HCT116 (cell line): ENCODE data around the gene SLC50A1. TPM values are rescaled to one million over a fixed set of nuclear protein-coding genes. Genes with fewer than 3 reads are reported as not detected.

ENCODE experiments used
- ATAC-seq: fragments of 200-7000 bp; cut with Tn5 transposase; 2 replicates; pipeline ENCODE4 v1.9.1; 2020; ENCODE audit warnings: mild to moderate bottlenecking, moderate library complexity
- BruUV-seq: library from RNA; stranded (reverse); fragments of 400-500 nt; replicated peaks from 2 replicates; lab custom pipeline; 2021; lab: Mats Ljungman, UMichigan
- CTCF ChIA-PET: fragments of 300-600 bp; sonication (Branson Sonifier 250); formaldehyde crosslinking; loops from one replicate; lab custom pipeline; 2021; ENCODE audit warnings: antibody characterized with exemption; lab: Charles Lee
- POLR2A ChIA-PET: fragments of 300-600, 350-600 bp; sonication (Branson Sonifier 250); formaldehyde crosslinking; loops from one replicate; lab custom pipeline; 2021; ENCODE audit warnings: antibody characterized with exemption; lab: Charles Lee
- RAD21 ChIA-PET, 2 experiments: fragments of 300-600 bp; sonication (Branson Sonifier 250); formaldehyde crosslinking; loops; one replicate each; lab custom pipeline; 2023; ENCODE audit warnings: low total read pairs in 2 of 2; ENCODE audit not compliant: uncharacterized antibody in 2 of 2, unreplicated experiment in 2 of 2, low non-redundant PET in 1 of 2; lab: Charles Lee
- DNase-seq: peaks from one replicate; pipeline ENCODE4 v3.0.0-alpha.2; 2010; ENCODE audit warnings: low read depth, low spot score
- H2AFZ ChIP-seq: fragments of 200-600 bp; shearing (Covaris generic), sonication (generic); 2 replicates; pipeline ENCODE4 v1.6.1; 2017; ENCODE audit warnings: low read depth, mixed run types, mixed read lengths, antibody characterized with exemption, low read length; ENCODE audit not compliant: poor library complexity, severe bottlenecking
- H3K27ac ChIP-seq: 2 replicates; pipeline ENCODE4 v1.5.1; 2012; ENCODE audit warnings: low read depth, low read length
- H3K27me3 ChIP-seq: fragments of 200-600 bp; sonication (generic); 2 replicates; pipeline ENCODE4 v1.6.1; 2016; ENCODE audit warnings: mixed run types, low read length, mixed read lengths; ENCODE audit not compliant: insufficient read depth
- H3K36me3 ChIP-seq, 2 experiments: fragments of 200-500 bp in 1 of 2; fragments of 200-600 bp in 1 of 2; sonication (Bioruptor generic) in 1 of 2; sonication (generic) in 1 of 2; 2 replicates each; pipeline versions ENCODE4 v1.5.1 to v1.6.1; 2014 to 2016; ENCODE audit warnings: low read length in 2 of 2, inconsistent platforms in 1 of 2, mixed read lengths in 1 of 2, mixed run types in 1 of 2; ENCODE audit not compliant: insufficient read depth in 2 of 2, control insufficient read depth in 1 of 2
- H3K4me1 ChIP-seq, 2 experiments: fragments of 200-600 bp in 1 of 2; sonication (generic) in 1 of 2; 2 replicates each; pipeline versions ENCODE4 v1.5.1 to v1.6.1; 2012 to 2017; ENCODE audit warnings: low read length in 2 of 2, inconsistent platforms in 1 of 2, mild to moderate bottlenecking in 1 of 2, mixed read lengths in 1 of 2, mixed run types in 1 of 2, moderate library complexity in 1 of 2; ENCODE audit not compliant: insufficient read depth in 2 of 2, control insufficient read depth in 1 of 2
- H3K4me2 ChIP-seq: fragments of 200-600 bp; sonication (generic); 2 replicates; pipeline ENCODE4 v1.6.1; 2017; ENCODE audit warnings: mixed run types, low read length, mixed read lengths
- H3K4me3 ChIP-seq, 2 experiments: fragments of 200-600 bp in 1 of 2; sonication (generic) in 1 of 2; replicated peaks in 1 of 2; 2 replicates each; pipeline ENCODE4 v1.5.1; 2011 to 2016; ENCODE audit warnings: low read length in 2 of 2, control low read depth in 1 of 2, low read depth in 1 of 2, mild to moderate bottlenecking in 1 of 2, mixed read lengths in 1 of 2, mixed run types in 1 of 2
- H3K79me2 ChIP-seq: fragments of 200-600 bp; sonication (generic); 2 replicates; pipeline ENCODE4 v1.6.1; 2017; ENCODE audit warnings: mild to moderate bottlenecking, mixed run types, low read length, moderate library complexity, mixed read lengths; ENCODE audit not compliant: insufficient read depth
- H3K9ac ChIP-seq: fragments of 200-600 bp; sonication (generic); 2 replicates; pipeline ENCODE4 v1.6.1; 2016; ENCODE audit warnings: low read length, mixed read lengths
- H3K9me2 ChIP-seq: fragments of 200-600 bp; sonication (generic), shearing (Covaris generic); 2 replicates; pipeline ENCODE4 v1.6.1; 2017; ENCODE audit warnings: mixed run types, mild to moderate bottlenecking, moderate library complexity; ENCODE audit not compliant: insufficient read depth
- H3K9me3 ChIP-seq, 2 experiments: fragments of 200-500 bp in 1 of 2; fragments of 200-600 bp in 1 of 2; sonication (Bioruptor generic) in 1 of 2; sonication (generic) in 1 of 2; 2 replicates each; pipeline ENCODE4 v1.6.1; 2014 to 2017; ENCODE audit warnings: low read length in 2 of 2, mixed read lengths in 2 of 2, inconsistent platforms in 1 of 2, low read depth in 1 of 2, mild to moderate bottlenecking in 1 of 2, mixed run types in 1 of 2, moderate library complexity in 1 of 2; ENCODE audit not compliant: control insufficient read depth in 1 of 2, insufficient read depth in 1 of 2
- H4K20me1 ChIP-seq: fragments of 200-600 bp; sonication (generic), shearing (Covaris generic); 2 replicates; pipeline ENCODE4 v1.6.1; 2017; ENCODE audit warnings: mixed run types, mild to moderate bottlenecking, moderate library complexity; ENCODE audit not compliant: insufficient read depth
- CBX3 ChIP-seq: IDR thresholded peaks from 2 replicates; pipeline ENCODE4 v1.6.1; 2012; ENCODE audit warnings: low read depth
- CEBPB ChIP-seq: IDR thresholded peaks from 2 replicates; pipeline ENCODE4 v1.6.1; 2012; ENCODE audit warnings: low read depth
- CTCF ChIP-seq, 3 experiments: fragments of 200-600 bp in 1 of 3; sonication (generic) in 1 of 3; IDR thresholded peaks in 2 of 3; conservative IDR thresholded peaks in 1 of 3; 2 replicates each; pipeline ENCODE4 v1.5.1; 2012 to 2017; ENCODE audit warnings: low read depth in 2 of 3, low read length in 2 of 3, antibody characterized with exemption in 1 of 3, borderline replicate concordance in 1 of 3, control low read depth in 1 of 3, mild to moderate bottlenecking in 1 of 3, mixed read lengths in 1 of 3, mixed run types in 1 of 3, moderate library complexity in 1 of 3; ENCODE audit not compliant: insufficient read depth in 1 of 3
- EGR1 ChIP-seq: IDR thresholded peaks from 2 replicates; pipeline ENCODE4 v1.6.1; 2012; ENCODE audit warnings: low read depth
- ELF1 ChIP-seq: IDR thresholded peaks from 2 replicates; pipeline ENCODE4 v1.6.1; 2012; ENCODE audit warnings: low read depth, borderline replicate concordance
- EZH2phosphoT487 ChIP-seq: fragments of 200-600 bp; IDR thresholded peaks from 2 replicates; pipeline ENCODE4 v1.6.1; 2018; ENCODE audit warnings: antibody characterized with exemption, borderline replicate concordance
- FOSL1 ChIP-seq: IDR thresholded peaks from 2 replicates; pipeline ENCODE4 v1.6.1; 2012; ENCODE audit warnings: low read depth
- JUND ChIP-seq: IDR thresholded peaks from 2 replicates; pipeline ENCODE4 v1.6.1; 2012
- RAD21 ChIP-seq: IDR thresholded peaks from 2 replicates; pipeline ENCODE4 v1.6.1; 2012; ENCODE audit warnings: low read depth, mild to moderate bottlenecking
- SIN3A ChIP-seq: IDR thresholded peaks from 2 replicates; pipeline ENCODE4 v1.6.1; 2012; ENCODE audit warnings: low read depth
- SP1 ChIP-seq: IDR thresholded peaks from 2 replicates; pipeline ENCODE4 v1.6.1; 2012; ENCODE audit warnings: low read depth
- TCF7L2 ChIP-seq: IDR thresholded peaks from 2 replicates; pipeline ENCODE4 v1.7.0; 2011; ENCODE audit warnings: borderline replicate concordance, inconsistent platforms; ENCODE audit not compliant: insufficient read depth, insufficient read length; ENCODE audit errors: extremely low read depth
- ZFX ChIP-seq: fragments of 450-650 bp; IDR thresholded peaks from 2 replicates; pipeline ENCODE4 v1.6.1; 2017
- ZNF274 ChIP-seq: fragments of 200-500 bp; sonication (Bioruptor generic); IDR thresholded peaks from 2 replicates; pipeline ENCODE4 v1.6.1; 2014; ENCODE audit warnings: mild to moderate bottlenecking, low read depth, low read length, inconsistent platforms
- intact Hi-C: fragments of 100-400 bp; cut with micrococcal nuclease; formaldehyde crosslinking; loops from 2 replicates; pipeline ENCODE4 v1.10.0; 2022
- total RNA-seq: library from RNA; stranded (reverse); gene quantifications from one replicate; pipeline ENCODE4 v1.2.1, GENCODE V29; 2021; ENCODE audit not compliant: unreplicated experiment
- TF ChIP-seq, protein P1 (sequence below): IDR thresholded peaks from 2 replicates; pipeline ENCODE4 v1.6.1; 2012; ENCODE audit warnings: low read depth
- TF ChIP-seq, protein P2 (sequence below): IDR thresholded peaks from 2 replicates; pipeline ENCODE4 v1.6.1; 2012

SLC50A1 gene
- total RNA-seq, 1 experiment from 2014 or later: 49.9 TPM

DNA sequence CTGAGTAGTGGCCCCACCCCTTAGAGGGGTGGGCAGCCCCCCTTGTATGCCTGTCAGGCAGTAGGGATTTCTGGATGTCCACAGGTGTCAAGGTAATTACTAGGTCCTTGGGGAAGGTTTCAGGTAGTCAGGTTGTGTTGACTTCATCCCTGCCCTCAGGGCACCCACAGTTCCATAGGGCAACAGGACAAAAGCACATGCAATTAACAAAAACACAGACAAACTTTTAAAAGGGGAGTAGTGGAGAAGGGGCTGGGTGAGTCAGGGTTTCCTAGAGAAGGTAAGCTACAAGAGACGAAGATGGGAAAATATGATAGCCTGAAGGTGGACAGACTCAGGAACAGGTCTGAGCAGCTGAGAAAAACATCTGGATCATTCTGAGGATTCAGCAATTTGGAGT lies 23.3 kb downstream of the SLC50A1 start:
- no peak for DNase-seq
- intact Hi-C loops: no loop called here
- H3K9me3 ChIP-seq: no peaks in the 10 kb centered on the region
- no peak for TF ChIP-seq SIN3A
- TF ChIP-seq CBX3: no peak
- no peak for TF ChIP-seq ELF1
- no peak for TF ChIP-seq RAD21
- TF ChIP-seq EZH2phosphoT487: no peak
- no peak for TF ChIP-seq JUND
- TF ChIP-seq ZNF274: no peak
- no peak for TF ChIP-seq EGR1
- no peak for TF ChIP-seq TCF7L2
- no peak for TF ChIP-seq SP1
- TF ChIP-seq, all 23 proteins: peak for 0
- ChIA-PET POLR2A (no interaction called here), CTCF (interaction anchor here (0.6 to 1.0 kb wide), 3 partner anchors 9 to 68 kb away, joined by 3 to 4 read pairs (median 3); no protein-coding TSS in a partner anchor), RAD21 (no interaction called here)
- Histone ChIP-seq H3K4me2 (no peak overlapping the region), H3K79me2 (no peaks in the 10 kb centered on the region), H3K27ac (no peak overlapping the region), H3K4me1 (no peaks in the 10 kb centered on the region), H2AFZ (no peak overlapping the region), H4K20me1 (no peaks in the 10 kb centered on the region), H3K4me3 (no peak overlapping the region), H3K9me2 (no peaks in the 10 kb centered on the region), H3K27me3 (no peaks in the 10 kb centered on the region), H3K9ac (no peak overlapping the region), H3K36me3 (no peaks in the 10 kb centered on the region)
- no TSS peak for BruUV-seq
- no peak for ATAC-seq

DNA sequence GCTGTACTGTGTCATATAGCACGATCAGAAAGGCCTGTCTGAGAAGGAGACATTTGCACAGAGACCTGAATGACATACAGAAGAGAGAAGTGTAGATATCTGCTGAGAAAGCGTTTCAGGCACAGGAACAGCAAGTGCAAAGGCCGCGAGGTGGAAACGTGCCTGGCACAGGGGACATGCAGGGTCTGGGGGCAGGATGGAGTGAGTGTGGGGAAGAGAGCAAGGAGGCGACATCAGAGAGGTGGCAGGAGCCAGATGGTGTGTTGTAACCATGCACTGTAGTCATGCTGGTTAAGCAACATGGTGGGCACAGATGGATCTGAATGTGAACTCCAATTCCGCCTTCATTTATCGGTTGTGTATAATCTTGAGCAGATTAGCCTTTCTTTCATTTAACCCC lies 24.5 kb downstream of the SLC50A1 start:
- H3K9me3 ChIP-seq: no peaks in the 10 kb centered on the region
- DNase-seq (no peak), ATAC-seq (no peak)
- H4K20me1 ChIP-seq: no peaks in the 10 kb centered on the region
- H3K79me2 ChIP-seq: no peaks in the 10 kb centered on the region
- H3K27ac ChIP-seq: no peak overlapping the region
- POLR2A ChIA-PET: no interaction called here
- H3K4me2 ChIP-seq: no peak overlapping the region
- no peak overlapping the region for H3K9ac ChIP-seq
- H3K36me3 ChIP-seq: no peaks in the 10 kb centered on the region
- RAD21 ChIA-PET: interaction anchor here in 1 of 2 experiments (1.1 kb wide), 1 partner anchor 68 kb away, joined by 3 read pairs; no protein-coding TSS in a partner anchor
- no peaks in the 10 kb centered on the region for H3K4me1 ChIP-seq
- no peak overlapping the region for H2AFZ ChIP-seq
- no peaks in the 10 kb centered on the region for H3K27me3 ChIP-seq
- intact Hi-C loops: no loop called here
- H3K9me2 ChIP-seq: no peaks in the 10 kb centered on the region
- no peak overlapping the region for H3K4me3 ChIP-seq
- CTCF ChIA-PET: interaction anchor here (1.0 kb wide), 1 partner anchor 69 kb away, joined by 3 read pairs; no protein-coding TSS in a partner anchor
- BruUV-seq: no TSS peak
- TF ChIP-seq ZFX (no peak), FOSL1 (no peak), CBX3 (no peak), CEBPB (no peak), CTCF (IDR thresholded peaks at IDR 0.05 in 2 of 3, conservative IDR thresholded peaks at IDR 0.05 in 1 of 3; ENCODE audit: borderline replicate concordance in 1 of 3, insufficient read depth in 1 of 3, low read depth in 2 of 3, low read length in 2 of 3) (no peak)
- TF ChIP-seq, protein P1, sequence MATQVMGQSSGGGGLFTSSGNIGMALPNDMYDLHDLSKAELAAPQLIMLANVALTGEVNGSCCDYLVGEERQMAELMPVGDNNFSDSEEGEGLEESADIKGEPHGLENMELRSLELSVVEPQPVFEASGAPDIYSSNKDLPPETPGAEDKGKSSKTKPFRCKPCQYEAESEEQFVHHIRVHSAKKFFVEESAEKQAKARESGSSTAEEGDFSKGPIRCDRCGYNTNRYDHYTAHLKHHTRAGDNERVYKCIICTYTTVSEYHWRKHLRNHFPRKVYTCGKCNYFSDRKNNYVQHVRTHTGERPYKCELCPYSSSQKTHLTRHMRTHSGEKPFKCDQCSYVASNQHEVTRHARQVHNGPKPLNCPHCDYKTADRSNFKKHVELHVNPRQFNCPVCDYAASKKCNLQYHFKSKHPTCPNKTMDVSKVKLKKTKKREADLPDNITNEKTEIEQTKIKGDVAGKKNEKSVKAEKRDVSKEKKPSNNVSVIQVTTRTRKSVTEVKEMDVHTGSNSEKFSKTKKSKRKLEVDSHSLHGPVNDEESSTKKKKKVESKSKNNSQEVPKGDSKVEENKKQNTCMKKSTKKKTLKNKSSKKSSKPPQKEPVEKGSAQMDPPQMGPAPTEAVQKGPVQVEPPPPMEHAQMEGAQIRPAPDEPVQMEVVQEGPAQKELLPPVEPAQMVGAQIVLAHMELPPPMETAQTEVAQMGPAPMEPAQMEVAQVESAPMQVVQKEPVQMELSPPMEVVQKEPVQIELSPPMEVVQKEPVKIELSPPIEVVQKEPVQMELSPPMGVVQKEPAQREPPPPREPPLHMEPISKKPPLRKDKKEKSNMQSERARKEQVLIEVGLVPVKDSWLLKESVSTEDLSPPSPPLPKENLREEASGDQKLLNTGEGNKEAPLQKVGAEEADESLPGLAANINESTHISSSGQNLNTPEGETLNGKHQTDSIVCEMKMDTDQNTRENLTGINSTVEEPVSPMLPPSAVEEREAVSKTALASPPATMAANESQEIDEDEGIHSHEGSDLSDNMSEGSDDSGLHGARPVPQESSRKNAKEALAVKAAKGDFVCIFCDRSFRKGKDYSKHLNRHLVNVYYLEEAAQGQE: no peak
- TF ChIP-seq, protein P2, sequence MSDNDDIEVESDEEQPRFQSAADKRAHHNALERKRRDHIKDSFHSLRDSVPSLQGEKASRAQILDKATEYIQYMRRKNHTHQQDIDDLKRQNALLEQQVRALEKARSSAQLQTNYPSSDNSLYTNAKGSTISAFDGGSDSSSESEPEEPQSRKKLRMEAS: no peak
